NCI-H2029 (cell line): ENCODE data around the gene ARHGAP22.

Source experiments
- DNase-seq: peaks from one replicate; lab custom pipeline; 2025; lab: John Stamatoyannopoulos, UW

ARHGAP22 gene

GRCh38 chr10:48533540-48533939 lies 71.3 kb downstream of the ARHGAP22 start:
- no peak for DNase-seq

DNA sequence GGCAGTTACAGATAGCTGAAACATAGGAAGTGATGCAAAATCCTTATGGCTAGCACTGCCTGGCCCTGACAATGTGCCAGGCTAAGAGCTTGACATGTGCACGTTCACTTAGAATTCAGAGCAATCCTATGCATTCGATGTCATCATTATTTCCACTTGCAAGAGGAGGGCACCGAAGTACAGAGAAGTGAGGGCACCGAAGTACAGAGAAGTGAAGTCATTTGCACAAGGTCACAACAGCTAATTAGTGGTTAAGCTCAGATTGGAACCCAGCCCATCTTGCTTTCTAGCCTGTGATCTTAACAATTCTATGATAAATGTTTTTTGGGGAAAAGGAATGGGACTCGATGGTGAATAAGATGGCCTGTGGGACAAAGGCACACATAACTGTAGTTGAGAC lies 73.4 kb downstream of the ARHGAP22 start:
- DNase-seq, result no peak

- DNase-seq, result no peak
These were observed 75.5 kb downstream of the ARHGAP22 start for GRCh38 chr10:48529331-48529730.

DNA sequence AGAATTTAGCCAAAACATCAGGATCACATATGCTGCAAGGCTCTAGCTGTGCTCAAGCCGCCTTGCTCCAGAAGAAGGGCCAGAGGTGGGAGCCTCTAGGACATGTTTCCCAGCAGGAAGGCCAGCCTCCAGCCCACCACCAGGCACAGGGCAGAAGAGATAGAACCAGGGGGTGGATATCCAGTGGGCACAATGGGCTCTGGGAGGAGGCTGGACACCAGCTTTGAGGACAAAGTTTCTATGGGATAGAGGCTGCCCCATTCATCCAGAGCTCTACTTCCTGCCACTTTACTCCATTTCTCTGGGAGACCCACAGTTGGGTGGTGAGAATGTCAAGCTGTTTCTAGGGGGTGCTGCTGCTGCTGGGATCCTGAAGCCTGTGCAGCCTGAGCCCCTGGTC lies 77.1 kb downstream of the ARHGAP22 start:
- DNase-seq, result no peak

- no peak for DNase-seq
These were observed 77.9 kb downstream of the ARHGAP22 start for GRCh38 chr10:48526846-48527505.

DNA sequence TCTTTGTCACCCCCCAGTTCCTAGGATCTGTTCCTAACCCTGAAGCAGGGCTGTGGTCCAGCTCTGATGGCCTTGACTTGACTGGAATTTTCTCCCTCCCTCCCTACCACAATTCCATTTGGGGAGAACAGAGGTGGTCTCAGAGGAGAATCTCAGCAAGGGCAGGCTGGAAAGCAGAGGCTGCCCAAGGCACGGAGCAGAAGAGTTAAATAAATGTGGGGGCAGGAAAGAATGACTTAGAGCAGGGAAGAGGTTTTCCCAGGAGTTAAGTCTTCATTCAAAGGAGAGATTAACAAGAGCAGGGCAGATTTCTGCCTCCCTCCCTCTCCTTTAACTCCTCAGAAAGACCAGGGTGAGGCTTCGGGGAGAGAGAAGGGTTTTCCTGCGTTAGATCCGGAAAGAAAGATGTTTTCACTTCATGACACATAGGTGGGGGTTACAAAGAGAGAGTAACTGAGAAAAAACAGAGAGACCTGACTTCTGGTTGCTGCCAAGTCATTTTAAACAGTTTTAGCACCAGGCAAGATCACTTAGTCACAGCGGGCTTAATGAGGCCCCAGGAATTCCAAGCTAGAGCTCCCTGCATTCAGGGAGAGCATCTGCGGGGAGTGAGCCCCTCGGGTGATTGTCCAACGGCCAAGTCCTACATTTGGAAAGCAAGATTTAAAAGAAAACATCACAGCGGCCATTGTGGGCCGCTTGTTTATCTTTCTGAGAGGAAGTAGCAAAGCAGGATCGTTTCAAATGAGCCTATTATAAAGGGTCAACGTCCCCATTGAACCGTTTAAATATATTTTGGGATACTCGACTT lies 78.7 kb downstream of the ARHGAP22 start:
- DNase-seq, result no peak

- no peak for DNase-seq
These were observed 79.8 kb downstream of the ARHGAP22 start for GRCh38 chr10:48525113-48525512.

DNA sequence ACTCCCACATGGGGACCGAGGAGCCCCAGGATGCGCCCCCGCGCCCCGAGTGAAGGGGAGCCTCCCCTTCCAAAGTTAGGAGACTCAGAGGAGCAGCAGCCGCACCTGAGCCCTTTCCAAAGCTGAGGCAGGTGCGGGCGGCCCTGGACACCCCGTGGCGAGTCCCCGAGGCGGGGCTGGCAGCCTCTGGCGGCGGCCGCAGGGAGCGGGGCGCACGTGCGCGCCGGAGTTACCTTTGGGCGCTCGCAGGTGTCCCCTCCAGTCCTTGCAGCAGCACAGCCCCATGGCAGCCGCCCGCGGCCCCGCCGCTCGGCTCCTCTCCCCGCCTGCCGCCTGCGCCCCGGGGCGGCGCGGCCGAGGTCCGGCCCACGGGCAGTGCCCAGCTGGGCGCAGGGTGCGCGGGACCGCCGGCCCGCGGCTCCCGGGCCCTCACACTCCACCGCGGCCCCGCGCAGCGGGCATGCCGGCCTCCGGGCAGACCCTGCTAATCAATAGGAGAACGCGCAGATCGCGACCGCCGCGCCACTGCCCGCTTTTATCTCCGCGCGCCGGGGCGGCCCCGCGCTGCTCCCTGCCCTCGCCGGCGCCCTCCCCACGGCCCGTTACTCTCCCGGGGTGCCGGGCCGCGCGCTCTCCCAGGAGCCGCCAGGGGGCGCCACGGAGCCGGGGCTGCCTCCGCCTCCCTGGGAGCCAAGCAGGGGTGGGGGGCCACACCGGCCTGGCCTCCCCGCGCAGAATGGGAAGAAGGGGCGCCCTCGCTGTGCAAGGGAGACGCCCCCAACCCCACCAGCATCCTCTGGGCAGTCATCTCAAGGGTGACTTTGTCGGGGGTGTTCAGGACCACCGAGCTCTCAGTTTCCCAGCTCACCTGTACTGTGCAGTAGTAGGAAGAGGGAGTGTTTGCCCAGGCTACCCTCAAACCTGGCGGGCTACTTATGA lies 80.8 kb downstream of the ARHGAP22 start:
- no peak for DNase-seq

GRCh38 chr10:48523212-48523819 lies 81.6 kb downstream of the ARHGAP22 start:
- DNase-seq, result no peak

- DNase-seq, result no peak
These were observed 82.7 kb downstream of the ARHGAP22 start for GRCh38 chr10:48522011-48522765.

DNA sequence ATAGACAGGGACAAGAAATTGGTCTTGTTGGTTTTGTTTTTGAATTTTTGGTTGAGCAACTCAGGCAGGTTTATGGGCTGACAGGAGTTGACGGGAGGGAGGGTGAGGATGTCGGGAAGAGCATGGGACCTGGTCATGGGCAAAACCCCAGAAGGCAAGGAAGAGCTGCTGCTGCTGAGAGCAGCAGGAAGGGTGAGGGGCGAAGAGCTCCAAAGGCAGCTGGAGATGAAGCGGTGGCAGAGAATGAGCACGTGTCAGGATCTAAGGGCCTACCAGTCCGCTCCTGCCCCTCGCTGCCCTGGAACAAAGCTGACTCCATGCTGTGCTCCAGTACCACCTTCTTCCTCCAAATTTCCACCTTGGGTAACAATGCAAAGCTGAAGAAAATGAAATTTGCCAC lies 84.3 kb downstream of the ARHGAP22 start:
- DNase-seq, result no peak

- no peak for DNase-seq
These were observed 84.7 kb downstream of the ARHGAP22 start for GRCh38 chr10:48520184-48520506.

- no peak for DNase-seq
These were observed 85.2 kb downstream of the ARHGAP22 start for GRCh38 chr10:48519481-48520183.

DNA sequence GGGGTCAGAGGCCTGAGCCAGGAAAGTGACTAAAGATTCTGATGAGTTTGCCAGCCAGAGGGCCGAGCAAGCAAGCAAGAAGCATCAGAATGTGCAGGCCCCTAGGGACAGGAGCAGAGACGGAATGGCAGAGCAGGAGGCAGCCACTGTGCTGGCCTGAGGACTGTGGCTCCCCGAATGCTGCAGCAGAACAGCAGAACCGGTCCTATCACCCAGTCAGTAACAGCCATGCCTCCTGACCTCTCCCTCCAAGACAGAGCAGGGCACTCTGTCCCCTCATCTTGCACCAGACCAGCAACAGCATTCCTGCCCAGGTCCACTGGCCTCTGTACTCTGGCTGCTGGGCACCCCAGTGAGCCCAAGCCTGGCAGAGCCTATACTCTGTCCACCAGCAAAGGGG lies 85.9 kb downstream of the ARHGAP22 start:
- no peak for DNase-seq

GRCh38 chr10:48517911-48518811 lies 86.7 kb downstream of the ARHGAP22 start:
- DNase-seq, result no peak

- no peak for DNase-seq
These were observed 87.4 kb downstream of the ARHGAP22 start for GRCh38 chr10:48517482-48517881.

DNA sequence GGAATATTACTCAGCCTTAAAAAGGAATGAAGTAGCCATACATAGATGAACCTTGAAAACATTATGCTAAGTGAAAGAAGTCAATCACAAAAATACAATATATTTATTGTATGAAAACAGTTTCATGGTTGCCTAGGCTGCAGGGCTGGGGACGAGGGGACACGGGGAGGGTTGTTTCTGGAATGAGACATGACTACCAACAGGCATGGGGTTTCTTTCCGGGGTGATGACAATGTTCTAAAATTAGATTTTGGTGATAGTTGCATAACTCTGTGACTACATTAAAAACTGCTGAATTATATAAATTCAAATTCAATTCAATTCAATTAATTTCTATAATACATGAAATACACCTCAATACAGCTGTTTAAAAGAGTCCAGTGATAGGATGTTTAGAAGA lies 88.0 kb downstream of the ARHGAP22 start:
- DNase-seq, result no peak

GRCh38 chr10:48514916-48515315 lies 90.0 kb downstream of the ARHGAP22 start:
- no peak for DNase-seq

DNA sequence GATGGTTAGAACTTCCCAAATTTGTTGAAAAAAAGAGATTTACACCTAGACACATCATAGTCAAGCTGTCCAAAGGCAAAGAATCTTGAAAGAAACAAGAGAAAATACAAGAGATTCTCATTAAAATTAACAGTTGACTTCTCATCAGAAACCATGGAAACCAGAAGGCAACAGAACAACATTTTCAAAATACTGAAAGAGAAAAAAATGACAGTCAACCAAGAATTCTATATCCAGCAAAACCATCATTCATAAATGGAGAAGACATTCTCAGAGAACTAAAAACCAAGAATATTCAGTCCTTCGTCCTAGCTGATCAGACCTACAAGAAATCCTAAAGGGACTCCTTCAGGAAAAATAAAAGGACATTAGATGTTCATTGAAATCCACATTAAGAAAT lies 90.6 kb downstream of the ARHGAP22 start:
- no peak for DNase-seq

DNA sequence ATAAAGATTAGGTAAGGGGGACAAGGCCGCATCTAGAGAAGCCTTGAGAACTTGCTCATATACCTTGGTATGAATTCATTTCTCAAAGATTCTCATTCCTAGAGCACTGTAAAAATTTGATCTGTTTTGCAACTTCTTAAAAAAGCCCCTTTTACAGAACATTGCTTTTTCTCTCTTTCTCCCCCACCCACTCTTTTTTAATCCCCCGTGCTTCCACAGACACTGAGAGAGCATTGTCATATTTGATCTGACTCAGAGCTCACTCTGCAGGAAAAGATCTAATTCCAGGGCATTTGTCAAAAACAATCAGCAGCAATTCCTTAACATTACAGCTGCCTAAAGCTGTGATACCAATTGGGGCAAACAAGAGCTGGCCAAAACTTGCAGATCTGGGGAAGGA lies 92.0 kb downstream of the ARHGAP22 start:
- DNase-seq, result no peak
